HepG2 (cell line): ENCODE data around the gene EPHB4. TPM values are rescaled to one million over a fixed set of nuclear protein-coding genes. Genes with fewer than 3 reads are reported as not detected.

Experiments used
- ARID2 ChIP-seq: sonication (generic); formaldehyde crosslinking; IDR thresholded peaks from 2 replicates; pipeline ENCODE4 v1.8.1; 2022; ENCODE audit warnings: mild to moderate bottlenecking, missing genetic modification reagents, borderline replicate concordance
- LCORL ChIP-seq, 2 experiments: fragments of 450-650 bp in 1 of 2; sonication (generic) in 1 of 2; formaldehyde crosslinking in 1 of 2; IDR thresholded peaks; 2 replicates each; pipeline versions ENCODE4 v1.5.0 to v1.6.1; 2017 to 2020; ENCODE audit warnings: antibody characterized with exemption in 1 of 2, missing genetic modification reagents in 1 of 2
- MED1 ChIP-seq: sonication (generic); formaldehyde crosslinking; IDR thresholded peaks from 2 replicates; pipeline ENCODE4 v1.4.0; 2020; ENCODE audit warnings: missing genetic modification reagents
- MIER2 ChIP-seq: IDR thresholded peaks from 2 replicates; pipeline ENCODE4 v1.6.1; 2016; ENCODE audit warnings: missing biosample characterization, missing genetic modification reagents
- NFATC3 ChIP-seq: sonication (generic); formaldehyde crosslinking; IDR thresholded peaks from 2 replicates; pipeline ENCODE4 v1.5.1; 2020; ENCODE audit warnings: mild to moderate bottlenecking, missing genetic modification reagents
- PPARG ChIP-seq: conservative IDR thresholded peaks from 2 replicates; pipeline ENCODE4 v1.6.1; 2016; ENCODE audit warnings: missing biosample characterization, missing genetic modification reagents
- RELA ChIP-seq: sonication (generic); formaldehyde crosslinking; IDR thresholded peaks from 2 replicates; pipeline ENCODE4 v1.4.0; 2020; ENCODE audit warnings: missing genetic modification reagents
- RXRB ChIP-seq: IDR thresholded peaks from 2 replicates; pipeline ENCODE4 v1.6.1; 2016; ENCODE audit warnings: borderline replicate concordance, missing genetic modification reagents, missing compliant biosample characterization
- SIN3A ChIP-seq: IDR thresholded peaks from 2 replicates; pipeline ENCODE4 v1.6.1; 2011; ENCODE audit warnings: low read depth, mild to moderate bottlenecking, control low read depth, low read length, borderline replicate concordance
- TAF1 ChIP-seq: sonication (generic); formaldehyde crosslinking; IDR thresholded peaks from 2 replicates; pipeline ENCODE4 v1.4.0; 2020; ENCODE audit warnings: missing genetic modification reagents
- ZNF253 ChIP-seq: sonication (generic); formaldehyde crosslinking; IDR thresholded peaks from 2 replicates; pipeline ENCODE4 v1.8.0; 2022; ENCODE audit warnings: mild to moderate bottlenecking, missing genetic modification reagents, borderline replicate concordance
- ZNF670 ChIP-seq: sonication (generic); formaldehyde crosslinking; IDR thresholded peaks from 2 replicates; pipeline ENCODE4 v1.8.0; 2022; ENCODE audit warnings: mild to moderate bottlenecking, missing genetic modification reagents, borderline replicate concordance
- polyA plus RNA-seq, 8 experiments: library from polyadenylated mRNA; depleted of rRNA in 3 of 8; stranded (reverse) in 7 of 8; unstranded in 1 of 8; fragments of >200 nt; fragmentation: Illumina TruSeq in 4 of 8; extraction: Trizol in 4 of 8; gene quantifications; 2 replicates each; pipeline versions ENCODE4 v1.2.1 to v1.2.3, GENCODE V29; 2011 to 2016; ENCODE audit warnings: low read depth in 4 of 8, missing spikeins in 1 of 8, mixed read lengths in 1 of 8; ENCODE audit not compliant: insufficient read depth in 1 of 8
- total RNA-seq, 5 experiments: library from RNA; depleted of rRNA; stranded (reverse); fragments of >200 nt; fragmentation: Illumina TruSeq; extraction: Trizol; gene quantifications; 2 replicates each; pipeline ENCODE4 v1.2.3, GENCODE V29; 2016; ENCODE audit warnings: low read depth in 1 of 5
- TF ChIP-seq, protein P1 (sequence below): sonication (generic); formaldehyde crosslinking; IDR thresholded peaks from 2 replicates; pipeline ENCODE4 v1.4.0; 2020; ENCODE audit warnings: missing genetic modification reagents, borderline replicate concordance
- TF ChIP-seq, protein P2 (sequence below): sonication (generic); formaldehyde crosslinking; IDR thresholded peaks from 2 replicates; pipeline ENCODE4 v1.4.0; 2020; ENCODE audit warnings: missing genetic modification reagents
- TF ChIP-seq, protein P3 (sequence below): fragments of 450-650 bp; IDR thresholded peaks from 2 replicates; pipeline ENCODE4 v1.6.1; 2017
- TF ChIP-seq, protein P4 (sequence below): sonication (generic); formaldehyde crosslinking; IDR thresholded peaks from 2 replicates; pipeline ENCODE4 v1.5.1; 2020; ENCODE audit warnings: mild to moderate bottlenecking, missing genetic modification reagents, moderate library complexity
- TF ChIP-seq, protein P5 (sequence below): sonication (generic); formaldehyde crosslinking; IDR thresholded peaks from 2 replicates; pipeline ENCODE4 v1.4.0; 2020; ENCODE audit warnings: low read depth, missing genetic modification reagents

Gene EPHB4
- total and polyA plus RNA-seq, 2 of the 13 experiments (the other 11 are each of a cell fraction or from before 2014, with no cell fraction given), result 61.4 to 69.6 TPM

DNA sequence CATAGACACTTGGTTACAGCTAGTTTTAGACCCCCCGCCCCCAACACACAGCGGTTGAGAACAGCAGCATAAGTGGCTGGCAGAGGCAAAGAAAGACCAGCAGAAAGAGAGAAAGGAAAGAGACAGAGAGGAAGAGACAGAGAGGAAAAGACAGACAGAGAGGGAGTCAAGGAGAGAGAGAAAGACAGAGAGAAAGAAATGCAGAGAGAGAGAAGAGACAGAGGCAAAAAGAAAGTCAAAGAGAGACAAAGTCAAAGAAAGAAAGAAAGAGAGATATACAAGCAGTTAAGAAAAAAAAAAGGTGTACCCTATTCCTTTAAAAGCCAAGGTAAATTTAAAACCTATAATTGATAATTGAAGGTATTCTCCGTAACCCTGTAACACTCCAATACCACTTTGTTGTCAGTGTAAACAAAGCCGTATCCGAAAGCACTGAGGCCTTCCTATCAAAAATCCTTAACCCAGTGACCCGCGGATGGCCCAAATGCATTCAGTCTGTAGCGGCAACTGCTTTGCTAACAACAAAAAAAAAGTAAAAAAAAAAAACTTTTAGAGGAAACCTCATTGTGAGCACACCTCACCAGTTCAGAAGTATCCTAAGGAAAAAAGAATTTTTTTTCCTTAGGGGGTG, 13.3 kb upstream of the EPHB4 start (continued):
- TF ChIP-seq TAF1 (CRISPR knock-in tag) (no peak), MIER2 (CRISPR knock-in tag) (no peak), LCORL (IDR thresholded peaks at IDR 0.05) (no peak), LCORL (CRISPR knock-in tag; IDR thresholded peaks at IDR 0.05) (no peak), NFATC3 (CRISPR knock-in tag) (no peak), ARID2 (CRISPR knock-in tag) (no peak), MED1 (CRISPR knock-in tag) (no peak), RXRB (CRISPR knock-in tag) (peak; percentile 39; the same call in 1 of the 2 replicates), ZNF253 (CRISPR knock-in tag) (no peak), ZNF670 (CRISPR knock-in tag) (no peak), PPARG (0 out of 2 replicates have a peak, but pooled peaks have one; percentile 19), RELA (CRISPR knock-in tag) (no peak), SIN3A (no peak)
- TF ChIP-seq, protein P1, sequence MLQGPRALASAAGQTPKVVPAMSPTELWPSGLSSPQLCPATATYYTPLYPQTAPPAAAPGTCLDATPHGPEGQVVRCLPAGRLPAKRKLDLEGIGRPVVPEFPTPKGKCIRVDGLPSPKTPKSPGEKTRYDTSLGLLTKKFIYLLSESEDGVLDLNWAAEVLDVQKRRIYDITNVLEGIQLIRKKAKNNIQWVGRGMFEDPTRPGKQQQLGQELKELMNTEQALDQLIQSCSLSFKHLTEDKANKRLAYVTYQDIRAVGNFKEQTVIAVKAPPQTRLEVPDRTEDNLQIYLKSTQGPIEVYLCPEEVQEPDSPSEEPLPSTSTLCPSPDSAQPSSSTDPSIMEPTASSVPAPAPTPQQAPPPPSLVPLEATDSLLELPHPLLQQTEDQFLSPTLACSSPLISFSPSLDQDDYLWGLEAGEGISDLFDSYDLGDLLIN (CRISPR knock-in tag), result no peak
- TF ChIP-seq, protein P2, sequence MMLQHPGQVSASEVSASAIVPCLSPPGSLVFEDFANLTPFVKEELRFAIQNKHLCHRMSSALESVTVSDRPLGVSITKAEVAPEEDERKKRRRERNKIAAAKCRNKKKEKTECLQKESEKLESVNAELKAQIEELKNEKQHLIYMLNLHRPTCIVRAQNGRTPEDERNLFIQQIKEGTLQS (CRISPR knock-in tag), result no peak
- TF ChIP-seq, protein P3, sequence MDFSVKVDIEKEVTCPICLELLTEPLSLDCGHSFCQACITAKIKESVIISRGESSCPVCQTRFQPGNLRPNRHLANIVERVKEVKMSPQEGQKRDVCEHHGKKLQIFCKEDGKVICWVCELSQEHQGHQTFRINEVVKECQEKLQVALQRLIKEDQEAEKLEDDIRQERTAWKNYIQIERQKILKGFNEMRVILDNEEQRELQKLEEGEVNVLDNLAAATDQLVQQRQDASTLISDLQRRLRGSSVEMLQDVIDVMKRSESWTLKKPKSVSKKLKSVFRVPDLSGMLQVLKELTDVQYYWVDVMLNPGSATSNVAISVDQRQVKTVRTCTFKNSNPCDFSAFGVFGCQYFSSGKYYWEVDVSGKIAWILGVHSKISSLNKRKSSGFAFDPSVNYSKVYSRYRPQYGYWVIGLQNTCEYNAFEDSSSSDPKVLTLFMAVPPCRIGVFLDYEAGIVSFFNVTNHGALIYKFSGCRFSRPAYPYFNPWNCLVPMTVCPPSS, result no peak
- TF ChIP-seq, protein P4, sequence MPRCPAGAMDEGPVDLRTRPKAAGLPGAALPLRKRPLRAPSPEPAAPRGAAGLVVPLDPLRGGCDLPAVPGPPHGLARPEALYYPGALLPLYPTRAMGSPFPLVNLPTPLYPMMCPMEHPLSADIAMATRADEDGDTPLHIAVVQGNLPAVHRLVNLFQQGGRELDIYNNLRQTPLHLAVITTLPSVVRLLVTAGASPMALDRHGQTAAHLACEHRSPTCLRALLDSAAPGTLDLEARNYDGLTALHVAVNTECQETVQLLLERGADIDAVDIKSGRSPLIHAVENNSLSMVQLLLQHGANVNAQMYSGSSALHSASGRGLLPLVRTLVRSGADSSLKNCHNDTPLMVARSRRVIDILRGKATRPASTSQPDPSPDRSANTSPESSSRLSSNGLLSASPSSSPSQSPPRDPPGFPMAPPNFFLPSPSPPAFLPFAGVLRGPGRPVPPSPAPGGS (CRISPR knock-in tag), result no peak
- TF ChIP-seq, protein P5, sequence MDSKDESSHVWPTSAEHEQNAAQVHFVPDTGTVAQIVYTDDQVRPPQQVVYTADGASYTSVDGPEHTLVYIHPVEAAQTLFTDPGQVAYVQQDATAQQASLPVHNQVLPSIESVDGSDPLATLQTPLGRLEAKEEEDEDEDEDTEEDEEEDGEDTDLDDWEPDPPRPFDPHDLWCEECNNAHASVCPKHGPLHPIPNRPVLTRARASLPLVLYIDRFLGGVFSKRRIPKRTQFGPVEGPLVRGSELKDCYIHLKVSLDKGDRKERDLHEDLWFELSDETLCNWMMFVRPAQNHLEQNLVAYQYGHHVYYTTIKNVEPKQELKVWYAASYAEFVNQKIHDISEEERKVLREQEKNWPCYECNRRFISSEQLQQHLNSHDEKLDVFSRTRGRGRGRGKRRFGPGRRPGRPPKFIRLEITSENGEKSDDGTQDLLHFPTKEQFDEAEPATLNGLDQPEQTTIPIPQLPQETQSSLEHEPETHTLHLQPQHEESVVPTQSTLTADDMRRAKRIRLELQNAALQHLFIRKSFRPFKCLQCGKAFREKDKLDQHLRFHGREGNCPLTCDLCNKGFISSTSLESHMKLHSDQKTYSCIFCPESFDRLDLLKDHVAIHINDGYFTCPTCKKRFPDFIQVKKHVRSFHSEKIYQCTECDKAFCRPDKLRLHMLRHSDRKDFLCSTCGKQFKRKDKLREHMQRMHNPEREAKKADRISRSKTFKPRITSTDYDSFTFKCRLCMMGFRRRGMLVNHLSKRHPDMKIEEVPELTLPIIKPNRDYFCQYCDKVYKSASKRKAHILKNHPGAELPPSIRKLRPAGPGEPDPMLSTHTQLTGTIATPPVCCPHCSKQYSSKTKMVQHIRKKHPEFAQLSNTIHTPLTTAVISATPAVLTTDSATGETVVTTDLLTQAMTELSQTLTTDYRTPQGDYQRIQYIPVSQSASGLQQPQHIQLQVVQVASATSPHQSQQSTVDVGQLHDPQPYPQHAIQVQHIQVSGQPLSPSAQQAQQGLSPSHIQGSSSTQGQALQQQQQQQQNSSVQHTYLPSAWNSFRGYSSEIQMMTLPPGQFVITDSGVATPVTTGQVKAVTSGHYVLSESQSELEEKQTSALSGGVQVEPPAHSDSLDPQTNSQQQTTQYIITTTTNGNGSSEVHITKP, result no peak
